NCI-H2227 treated with DMSO at 0.1 percent for 48 hours (cell line): ENCODE data around the gene OR52E6.

Experiments used
- DNase-seq: peaks from one replicate; lab custom pipeline; 2025; lab: John Stamatoyannopoulos, UW

Gene OR52E6

DNA sequence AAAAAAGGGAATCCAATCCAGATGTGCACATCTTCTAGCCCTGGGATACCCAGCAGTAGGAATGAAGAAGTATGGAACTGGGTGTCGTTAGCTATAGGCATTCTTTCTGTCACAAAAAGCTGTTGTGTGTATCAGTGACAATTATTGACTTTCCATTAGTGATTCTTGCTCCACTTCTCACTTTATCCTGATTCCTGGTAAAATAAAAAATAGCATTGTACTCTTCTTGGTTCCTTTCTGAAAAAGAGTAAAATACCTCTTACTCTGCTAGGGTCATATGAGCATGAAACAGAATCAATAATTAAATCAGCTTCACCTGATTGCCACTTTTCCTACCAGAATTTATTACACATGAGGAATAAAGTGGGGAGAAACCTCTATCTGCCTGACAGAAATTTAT lies at the start of gene OR52E6:
Gene OR52E6, minus strand, starts transcription at position 101 of the 400 bp plus-strand sequence. Its CDS starts 0 bp downstream, at position 101.
- DNase-seq: no peak

DNA sequence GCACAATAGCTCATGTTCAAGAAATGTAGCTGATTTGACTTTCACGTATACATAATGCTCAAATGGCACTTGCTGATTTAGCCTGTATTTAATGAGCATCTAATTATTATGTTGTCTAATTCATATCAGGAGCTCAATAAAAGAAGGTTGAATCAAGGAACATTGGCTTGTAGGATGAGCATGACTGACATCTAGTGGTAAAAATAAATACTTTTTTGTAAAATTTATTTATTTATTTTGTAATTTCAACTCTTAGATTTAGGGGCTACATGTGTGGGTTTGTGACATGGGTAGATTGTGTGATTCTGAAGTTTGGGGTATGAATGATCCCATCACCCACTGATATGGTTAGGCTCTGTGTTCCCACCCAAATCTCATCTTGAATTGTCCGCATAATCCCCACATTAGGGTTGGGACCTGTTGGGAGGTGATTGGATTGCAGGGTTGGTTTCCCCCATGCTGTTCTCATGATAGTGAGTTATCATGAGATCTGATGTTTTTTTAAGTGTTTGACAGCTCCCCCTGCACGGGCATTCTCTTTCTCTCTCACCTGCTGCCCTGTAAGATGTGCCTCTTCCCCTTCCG lies 49.6 kb upstream of the OR52E6 start:
- peak; percentile 24 for DNase-seq

DNA sequence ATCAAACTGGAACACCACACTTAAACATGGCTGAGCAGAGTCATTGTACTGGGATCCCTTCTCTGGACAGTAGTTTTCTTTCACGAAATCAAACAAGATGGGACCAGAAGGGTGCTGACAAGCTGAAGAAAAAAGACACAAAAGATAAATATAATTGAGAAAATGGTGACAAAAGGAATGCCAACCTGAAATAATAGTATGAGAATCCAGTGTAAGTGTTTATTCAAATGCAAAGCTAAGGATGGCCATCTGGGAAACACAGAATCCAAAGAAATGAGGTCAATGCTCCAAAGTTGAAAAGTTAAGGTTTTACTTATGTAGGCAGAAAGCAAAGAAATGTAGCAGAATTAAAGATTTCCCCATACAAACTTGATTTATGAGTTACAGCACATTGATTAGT lies 46.0 kb upstream of the OR52E6 start:
- no peak for DNase-seq

DNA sequence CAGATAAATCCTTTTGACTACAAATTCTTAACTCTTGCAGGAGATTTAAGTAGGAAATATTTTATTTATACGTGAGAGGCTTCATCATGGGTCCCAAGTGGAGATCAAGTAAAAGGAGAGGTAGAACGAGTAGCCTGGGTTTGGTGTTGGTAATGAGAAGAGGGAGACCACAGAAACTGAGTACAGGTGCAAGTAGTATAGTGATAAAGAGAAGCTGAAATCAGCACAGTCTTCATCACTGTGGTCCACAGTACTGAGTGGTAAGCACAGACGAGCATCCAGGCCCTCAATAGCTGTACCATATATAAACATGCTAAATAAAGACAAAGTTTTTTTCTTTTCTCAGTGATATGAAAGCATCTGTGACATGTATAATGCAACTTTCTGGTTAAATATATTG lies 45.5 kb upstream of the OR52E6 start:
- DNase-seq: no peak

DNA sequence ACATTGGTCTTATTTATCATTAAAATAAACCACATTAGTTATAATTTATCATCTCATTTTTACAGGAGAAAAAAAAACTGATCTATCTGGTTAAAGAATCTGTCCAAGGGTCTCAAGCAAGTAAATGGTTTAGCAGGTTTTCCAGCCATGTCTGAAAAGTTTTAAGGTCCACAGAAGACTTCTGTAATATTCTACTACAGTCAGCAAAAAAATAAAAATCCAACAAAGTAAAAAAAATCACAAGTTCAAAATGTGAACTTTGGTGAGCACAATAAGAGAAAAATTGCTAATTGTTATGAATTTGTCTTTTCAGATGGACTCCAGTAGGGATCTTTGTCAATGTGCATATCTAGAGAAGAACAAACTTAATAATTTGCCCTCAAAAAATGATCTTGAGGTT lies 40.1 kb upstream of the OR52E6 start:
- no peak for DNase-seq

DNA sequence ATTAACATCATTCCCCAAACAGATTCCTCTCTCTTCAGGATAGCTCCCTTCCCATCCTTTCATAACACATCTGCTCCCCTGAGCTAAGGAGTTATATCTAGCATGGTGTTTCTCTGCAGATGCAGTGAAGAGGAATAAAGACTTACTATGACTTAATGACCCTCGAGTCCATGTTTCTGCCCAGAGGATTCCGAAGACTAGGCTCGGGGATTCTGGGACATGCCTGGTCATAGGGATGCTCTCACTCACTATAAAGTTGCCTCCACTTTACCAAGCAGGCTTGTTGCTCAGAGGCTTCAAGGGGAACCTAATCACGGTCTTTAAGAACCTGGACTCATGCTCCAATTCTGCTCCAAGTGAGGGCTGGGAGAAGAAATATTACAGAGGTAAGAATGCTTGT lies 38.6 kb upstream of the OR52E6 start, which contains the start of gene OR52E4:
Gene OR52E4, plus strand, starts transcription at position 301 of the 400 bp plus-strand sequence. CDS start 3,664 bp downstream, outside the sequence.
- no peak for DNase-seq

DNA sequence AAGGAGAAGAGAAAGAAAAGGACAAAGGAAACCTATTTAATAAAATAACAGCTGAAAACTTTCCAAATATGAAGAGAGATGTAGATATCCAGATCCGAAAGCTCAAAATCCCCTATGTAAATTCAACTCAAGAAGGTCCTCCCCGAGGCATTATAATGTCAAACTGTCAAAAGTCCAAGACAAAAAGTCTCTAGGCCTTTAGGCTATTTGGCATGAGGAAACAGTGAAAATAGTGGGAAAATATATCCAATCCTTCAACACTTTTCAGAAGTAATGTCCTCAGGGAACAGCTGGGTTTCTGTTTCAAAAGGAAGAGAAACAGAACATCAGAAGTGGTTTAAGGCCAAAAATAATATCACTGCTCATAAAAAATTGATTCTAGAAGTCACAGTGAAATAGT lies 36.9 kb upstream of the OR52E6 start:
- DNase-seq: no peak

DNA sequence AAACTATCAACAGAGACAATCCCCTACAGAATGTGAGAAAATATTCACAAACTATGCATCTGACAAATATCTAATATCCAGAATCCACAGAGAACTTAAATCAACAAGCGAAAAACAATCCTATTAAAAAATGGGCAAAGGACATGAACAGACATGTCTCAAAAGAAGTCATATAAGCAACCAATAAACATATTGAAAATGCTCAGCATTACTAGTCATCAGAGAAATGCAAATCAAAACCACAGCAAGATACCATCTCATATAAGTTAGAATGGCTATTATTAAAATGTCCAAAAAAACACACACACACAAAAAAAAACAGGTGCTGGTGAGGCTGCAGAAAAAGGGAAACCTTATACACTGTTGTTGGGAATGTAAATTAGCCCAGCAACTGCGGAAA lies 24.1 kb upstream of the OR52E6 start:
- no peak for DNase-seq

DNA sequence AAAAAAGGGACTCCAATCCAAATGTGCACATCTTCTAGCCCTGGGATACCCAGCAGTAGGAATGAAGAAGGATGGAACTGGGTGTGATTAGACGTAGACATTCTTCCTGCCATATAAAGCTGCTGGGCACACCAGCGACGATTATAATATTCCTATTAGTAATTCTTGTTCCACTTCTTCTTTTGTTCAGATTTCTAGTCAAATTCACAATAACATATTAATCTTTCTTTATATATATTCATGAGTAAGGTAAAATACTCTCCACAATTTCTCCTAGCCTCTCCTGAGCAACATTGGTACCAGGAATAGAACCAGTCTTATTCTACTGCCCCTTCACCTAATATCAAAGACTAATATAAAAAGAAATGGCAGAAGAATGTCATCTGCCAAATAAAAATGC lies 15.9 kb upstream of the OR52E6 start, which contains the start of gene OR52E8:
Gene OR52E8, minus strand, starts transcription at position 101 of the 400 bp plus-strand sequence. Its CDS starts 0 bp downstream, at position 101.
- no peak for DNase-seq

DNA sequence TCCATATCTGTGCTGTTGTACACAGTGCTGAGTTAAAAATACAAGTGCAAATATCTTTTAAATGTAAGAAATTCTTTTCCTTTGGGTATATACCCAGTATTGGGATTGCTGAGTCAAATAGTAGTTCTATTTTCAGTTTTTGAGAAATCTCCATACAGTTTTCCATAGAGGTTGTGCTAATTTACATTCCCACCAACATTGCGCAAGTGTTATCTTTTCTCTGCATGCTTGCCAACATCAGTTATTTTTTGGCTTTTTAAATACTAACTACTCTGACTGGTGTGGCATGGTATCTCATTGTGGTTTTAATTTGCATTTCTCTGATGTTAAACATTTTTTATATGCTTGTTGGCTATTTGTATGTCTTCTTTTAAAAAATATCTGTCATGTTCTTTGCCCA lies 9.3 kb upstream of the OR52E6 start:
- no peak for DNase-seq

DNA sequence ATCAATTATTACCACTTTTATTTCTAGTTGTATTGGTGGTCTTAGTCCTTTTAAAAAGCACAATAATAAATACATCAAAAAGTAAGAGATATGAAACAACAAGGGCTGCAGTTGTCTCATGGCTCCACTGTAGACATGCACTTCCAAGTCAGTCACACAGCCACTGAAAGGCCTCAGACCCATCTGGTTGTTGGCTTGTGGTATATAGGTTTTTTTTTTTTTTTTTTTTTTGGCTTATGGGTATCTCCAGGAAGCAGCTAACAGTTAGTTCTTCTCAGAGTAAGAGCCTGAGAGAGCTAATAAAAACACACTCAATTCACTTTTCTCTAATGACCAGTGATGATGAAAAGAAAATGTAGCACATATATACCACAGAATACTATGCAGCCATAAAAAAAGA lies 6.0 kb upstream of the OR52E6 start:
- no peak for DNase-seq

DNA sequence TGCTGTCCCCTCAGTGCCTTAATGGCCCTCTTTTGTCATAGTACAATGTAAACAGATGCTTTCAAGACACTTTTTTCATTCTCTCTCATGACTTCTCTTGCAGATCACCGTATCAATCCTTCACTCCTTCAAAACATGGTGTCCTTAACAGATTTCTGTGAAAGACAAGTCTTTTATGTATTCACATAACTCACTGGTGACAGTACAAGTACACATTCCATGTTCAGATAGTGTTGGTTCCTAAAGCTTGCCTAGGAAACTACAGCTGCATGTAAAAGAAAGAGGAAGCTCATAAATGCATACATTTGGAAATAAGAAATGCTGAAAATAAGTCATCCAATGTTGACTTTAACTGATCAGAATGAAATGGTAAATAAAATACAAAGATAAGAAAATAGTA lies 5.0 kb upstream of the OR52E6 start:
- DNase-seq: no peak

DNA sequence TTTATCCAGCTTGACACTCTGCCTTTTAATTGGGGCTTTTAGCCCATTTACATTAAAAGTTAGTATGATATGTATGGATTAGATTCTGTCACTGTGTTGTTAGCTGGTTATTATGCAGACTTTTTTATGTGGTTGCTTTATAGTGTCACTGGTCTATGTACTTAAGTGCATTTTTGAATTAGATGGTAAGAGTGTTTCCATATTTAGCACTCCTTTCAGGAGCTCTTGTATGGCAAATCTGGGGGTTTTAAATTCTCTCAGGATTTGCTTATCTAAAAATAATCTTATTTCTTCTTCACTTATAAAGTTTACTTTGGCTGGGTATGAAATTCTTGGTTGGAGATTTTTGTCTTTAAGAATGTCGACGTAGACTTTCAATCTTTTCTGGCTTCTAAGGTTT lies 4.0 kb downstream of the OR52E6 start:
- no peak for DNase-seq

DNA sequence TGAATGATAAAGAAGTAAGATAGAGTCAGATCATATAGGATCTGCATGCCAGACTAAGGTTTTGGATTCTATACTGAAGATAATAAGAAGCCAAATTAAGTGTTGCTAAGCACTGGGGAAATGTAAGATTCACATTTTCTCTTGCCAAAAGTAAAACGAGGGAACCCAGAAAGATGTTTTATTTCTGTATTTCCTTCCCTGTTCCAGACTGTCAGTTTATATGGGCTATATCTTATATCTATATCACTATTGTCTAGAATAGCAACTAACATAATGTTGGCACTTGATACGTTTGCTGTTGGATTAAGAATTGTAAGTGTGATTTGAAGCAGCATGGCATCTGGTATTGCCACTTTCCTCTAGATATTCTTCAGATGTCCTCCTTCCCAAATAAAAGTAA lies 8.3 kb downstream of the OR52E6 start:
- DNase-seq: no peak

DNA sequence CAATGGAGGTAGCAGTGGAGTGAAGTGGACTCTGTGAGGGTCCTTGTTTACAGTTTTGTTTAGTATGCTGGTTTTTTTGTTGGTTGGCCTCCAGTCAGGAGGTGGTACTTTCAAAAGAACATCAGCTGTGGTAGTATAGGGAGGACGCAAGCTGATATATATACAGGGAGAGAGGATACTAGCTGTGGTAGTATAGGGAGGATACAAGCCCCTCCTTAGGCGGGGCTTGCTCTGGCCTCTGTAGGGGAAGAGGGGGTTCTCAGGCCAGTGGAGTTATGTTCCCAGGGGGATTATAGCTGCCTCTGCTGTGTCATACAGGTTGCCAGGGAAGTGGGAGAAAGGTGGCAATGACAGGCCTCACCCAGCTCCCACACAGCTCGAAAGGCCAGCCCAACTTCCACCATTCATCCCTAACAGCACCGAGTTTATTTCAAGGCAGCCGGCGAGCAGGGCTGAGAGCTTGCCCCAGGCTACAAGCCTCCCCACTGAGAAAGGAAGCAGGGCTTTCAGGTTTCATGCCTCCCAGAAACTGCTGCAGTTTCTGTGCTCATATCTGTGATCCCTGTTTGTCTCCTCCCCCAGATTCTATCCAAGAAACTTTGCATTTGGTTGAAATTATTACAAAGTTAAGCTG lies 10.4 kb downstream of the OR52E6 start:
- DNase-seq: no peak

DNA sequence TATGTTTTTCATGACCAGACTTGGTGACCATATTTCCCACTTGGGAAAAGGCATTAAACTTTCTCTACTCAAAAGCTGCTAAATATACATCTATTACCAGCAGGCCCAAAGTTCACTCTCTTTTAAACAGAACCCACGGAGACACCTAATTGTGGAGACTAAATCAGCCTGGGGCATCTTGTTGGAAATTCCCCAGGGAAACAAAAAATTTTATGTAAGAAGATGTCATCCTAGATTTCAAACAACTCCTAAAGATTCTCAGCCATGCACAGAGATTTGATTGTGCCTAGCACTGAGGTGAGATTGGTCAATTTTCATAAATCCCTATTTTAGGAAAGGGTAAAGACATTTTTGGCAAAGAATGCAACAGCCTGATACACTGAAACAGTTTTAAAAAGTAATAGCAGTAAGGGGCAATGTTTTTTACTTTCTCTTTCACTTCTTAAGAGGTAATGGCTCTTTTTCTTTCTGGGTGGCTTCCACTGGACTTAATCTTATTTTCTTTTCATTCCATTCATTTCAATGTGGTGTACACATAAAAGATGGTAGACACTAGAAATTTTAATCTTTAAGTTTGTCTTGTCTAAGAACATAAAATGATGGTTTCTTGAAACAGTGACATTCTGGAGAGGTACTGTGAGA lies 23.3 kb downstream of the OR52E6 start:
- DNase-seq: no peak

DNA sequence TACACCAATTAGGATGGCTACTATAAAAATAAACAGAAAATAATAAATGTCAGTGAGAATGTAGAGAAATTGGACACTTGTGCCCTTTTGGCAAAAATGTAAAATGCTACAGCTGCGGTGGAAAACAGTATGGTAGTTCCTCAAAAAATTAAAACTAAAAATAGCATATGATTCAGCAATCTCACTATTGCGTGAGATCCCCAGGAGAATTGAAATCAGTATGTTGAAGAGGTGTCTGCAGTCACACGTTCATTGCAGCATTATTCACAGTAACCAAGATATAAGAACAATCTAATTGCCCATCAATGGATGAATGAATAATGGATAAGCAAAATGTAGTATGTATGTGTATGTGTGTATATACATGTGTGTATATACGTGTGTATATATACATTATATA lies 26.2 kb downstream of the OR52E6 start:
- DNase-seq: no peak

DNA sequence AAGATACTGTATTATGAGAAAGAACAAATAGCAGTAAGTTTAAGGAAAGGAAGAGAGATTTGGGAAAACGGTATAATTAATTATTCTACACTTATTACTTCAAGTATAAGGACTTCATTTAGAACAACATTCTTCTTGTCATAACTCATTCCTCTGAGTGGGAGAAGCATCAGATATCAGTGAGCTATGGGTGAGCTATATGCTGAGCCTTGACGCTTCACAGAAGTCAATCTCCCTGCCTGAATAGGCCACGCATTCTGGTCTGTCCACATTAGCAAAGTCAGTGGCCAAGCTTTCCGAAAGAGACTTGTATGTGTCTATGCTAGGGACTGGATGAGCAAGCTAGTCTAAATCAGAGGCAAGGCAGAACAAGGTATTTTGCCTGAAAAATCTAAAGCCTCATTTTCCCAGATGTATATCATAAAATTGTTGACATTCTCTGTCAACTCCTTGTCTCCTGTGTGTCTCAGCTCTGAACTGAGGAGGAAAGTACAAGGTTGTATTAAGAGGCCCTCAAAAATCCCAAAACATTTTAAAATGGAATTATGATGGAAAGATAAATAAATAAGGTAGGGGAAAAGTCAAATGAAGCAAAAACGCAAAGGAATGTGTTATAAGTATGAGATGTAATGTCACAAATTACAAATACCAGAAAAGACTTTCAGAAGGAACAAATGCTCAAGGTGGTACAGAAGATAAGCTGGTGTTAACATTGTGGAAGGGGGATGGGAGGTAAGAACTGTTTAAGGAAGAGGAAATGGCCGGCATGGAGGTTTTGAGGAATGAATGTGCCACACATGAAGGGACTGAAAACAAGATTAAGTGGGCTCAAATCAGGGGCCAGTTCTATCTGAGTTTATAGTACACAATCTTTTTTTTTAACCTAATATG lies 31.5 kb downstream of the OR52E6 start:
- DNase-seq: no peak

DNA sequence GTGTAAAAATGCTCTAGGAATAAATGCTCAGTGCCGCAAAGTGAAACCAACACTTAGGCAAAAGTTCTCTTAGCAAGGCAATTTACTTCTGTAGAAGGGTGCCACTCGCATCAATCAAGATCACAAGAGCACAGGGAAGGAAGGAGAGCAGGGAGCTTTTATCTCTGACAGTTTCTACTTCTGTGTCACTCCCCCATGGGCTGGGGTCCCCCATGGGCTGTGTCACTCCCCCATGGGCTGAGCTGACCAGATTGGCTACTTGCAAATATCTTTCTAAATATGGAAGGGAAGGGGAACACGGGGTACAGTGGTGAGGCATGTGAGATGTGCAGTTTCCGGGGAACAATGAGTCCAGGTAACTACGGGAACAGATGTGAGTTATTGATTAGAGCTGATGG lies 32.6 kb downstream of the OR52E6 start:
- no peak for DNase-seq

DNA sequence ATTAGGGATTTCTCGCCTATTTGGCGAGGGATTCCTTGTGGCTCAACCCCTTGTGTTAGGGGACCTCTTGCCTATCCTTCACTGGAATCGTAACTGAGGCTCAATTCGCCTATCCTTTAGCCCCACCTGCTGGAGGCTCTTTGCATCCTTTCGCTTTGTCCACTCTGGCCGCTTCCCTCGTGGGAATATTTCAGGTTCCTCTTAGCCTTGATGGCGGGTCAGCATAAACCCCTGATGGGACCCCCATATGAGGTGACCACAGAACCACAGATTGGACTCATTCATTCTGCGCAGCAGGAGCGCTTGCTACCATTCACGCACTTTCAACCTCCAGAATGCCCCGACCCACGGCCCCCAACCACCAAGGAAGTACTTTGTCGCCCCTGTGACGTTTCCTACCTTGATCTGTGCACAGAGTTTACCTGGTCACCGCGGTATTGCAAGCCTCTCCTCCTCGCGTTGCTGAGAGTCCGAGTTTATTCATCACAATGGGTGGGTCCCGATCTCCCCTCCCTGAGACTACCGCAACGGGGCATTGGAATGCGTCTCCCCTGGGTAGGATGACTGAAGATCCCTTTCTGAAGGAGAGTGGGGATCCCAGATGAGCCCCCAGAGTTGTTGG lies 33.1 kb downstream of the OR52E6 start, which contains the start of gene OR52N2:
Gene OR52N2, plus strand, starts transcription at position 425 of the 622 bp plus-strand sequence. CDS start 11,412 bp downstream, outside the sequence.
- peak; percentile 18 for DNase-seq

DNA sequence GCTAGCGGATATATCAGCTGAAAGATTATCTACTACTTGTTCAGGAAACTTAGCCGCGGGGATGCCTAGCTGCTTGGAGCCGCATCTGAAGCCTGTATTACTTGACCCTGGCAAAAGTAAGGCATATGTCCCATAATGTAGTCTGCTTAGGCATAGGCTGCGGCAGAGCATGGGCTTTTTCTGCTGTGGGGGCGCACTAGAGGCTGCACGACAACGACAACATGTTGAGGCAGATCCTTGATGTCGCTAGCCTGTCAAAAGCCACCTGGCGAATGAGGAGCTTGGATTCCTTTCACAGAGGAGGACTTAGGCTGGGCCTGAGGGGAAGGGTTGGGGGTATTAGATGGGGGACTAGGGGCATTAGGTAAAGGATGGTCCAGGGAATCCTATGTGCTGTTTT lies 34.1 kb downstream of the OR52E6 start:
- DNase-seq: no peak

DNA sequence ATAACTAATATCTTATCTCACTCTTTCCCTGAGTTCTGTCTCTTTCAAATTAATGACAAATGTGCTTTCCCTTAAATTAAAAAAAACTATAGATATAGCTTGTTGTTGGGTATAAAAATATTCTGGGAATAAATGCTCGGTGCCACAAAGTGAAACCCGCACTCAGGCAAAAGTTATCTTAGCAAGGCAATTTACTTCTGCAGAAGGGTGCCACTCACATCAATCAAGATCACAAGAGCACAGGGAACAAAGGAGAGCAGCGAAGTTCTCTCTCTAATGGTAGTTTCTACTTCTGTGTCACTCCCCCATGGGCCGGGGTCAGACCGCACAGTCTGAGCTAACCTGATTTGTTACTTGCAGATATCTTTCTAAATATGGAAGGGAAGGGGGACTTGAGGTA lies 37.7 kb downstream of the OR52E6 start:
- DNase-seq: no peak
